Measurements from ENCODE around the gene FKRP.
"Not testable (repeated sequence)": the region's sequence is repeated elsewhere in the genome, so short reads cannot be mapped to it uniquely, and the experiment has no call there.

GRCh38 chr19:46777956-46778645 lies 32.2 kb downstream of the FKRP start:
- TF ChIP-seq CTCF (CRISPR knock-in tag; IDR thresholded peaks at IDR 0.05); RFX5 (IDR thresholded peaks at IDR 0.05; ENCODE audit: low read depth, low read length); FOXA3 (CRISPR knock-in tag; IDR thresholded peaks at IDR 0.05); ARHGAP35 (CRISPR knock-in tag; IDR thresholded peaks at IDR 0.05; ENCODE audit: borderline replicate concordance); ZBTB7A (CRISPR knock-in tag; IDR thresholded peaks at IDR 0.05); STAT6 (CRISPR knock-in tag; IDR thresholded peaks at IDR 0.05; ENCODE audit: borderline replicate concordance); HOXA7 (CRISPR knock-in tag; IDR thresholded peaks at IDR 0.05); ZNF556 (CRISPR knock-in tag; IDR thresholded peaks at IDR 0.05; ENCODE audit: borderline replicate concordance); PTBP1 (IDR thresholded peaks at IDR 0.05; ENCODE audit: low read depth, low read length, poor library complexity, severe bottlenecking): not testable (repeated sequence)
